ENCODE measurements around the gene CAMTA1.

The CAMTA1 gene

GRCh38 chr1:7269525-7269924 is 484.3 kb downstream of the CAMTA1 start:
- DNase-seq (ENCODE audit: low read depth in 1 of 2, low spot score in 1 of 2), result no peak

- DNase-seq (ENCODE audit: low read depth in 1 of 2, low spot score in 1 of 2), result no peak
Measured at GRCh38 chr1:7274256-7274655, 489.0 kb downstream of the CAMTA1 start.

GRCh38 chr1:7278045-7278444 is 492.8 kb downstream of the CAMTA1 start:
- no peak for DNase-seq (ENCODE audit: low read depth in 1 of 2, low spot score in 1 of 2)

GRCh38 chr1:7278827-7279765 is 493.8 kb downstream of the CAMTA1 start:
- no peak for DNase-seq (ENCODE audit: low read depth in 1 of 2, low spot score in 1 of 2)

GRCh38 chr1:7279769-7280168 is 494.5 kb downstream of the CAMTA1 start:
- no peak for DNase-seq (ENCODE audit: low read depth in 1 of 2, low spot score in 1 of 2)

GRCh38 chr1:7280347-7280960 is 495.2 kb downstream of the CAMTA1 start:
- DNase-seq (ENCODE audit: low read depth in 1 of 2, low spot score in 1 of 2), result no peak

GRCh38 chr1:7281821-7282220 is 496.6 kb downstream of the CAMTA1 start:
- DNase-seq (ENCODE audit: low read depth in 1 of 2, low spot score in 1 of 2), result no peak

- DNase-seq (ENCODE audit: low read depth in 1 of 2, low spot score in 1 of 2), result no peak
Measured at GRCh38 chr1:7284839-7285435, 499.7 kb downstream of the CAMTA1 start.

GRCh38 chr1:7285856-7286454 is 500.7 kb downstream of the CAMTA1 start:
- DNase-seq (ENCODE audit: low read depth in 1 of 2, low spot score in 1 of 2), result no peak

- DNase-seq (ENCODE audit: low read depth in 1 of 2, low spot score in 1 of 2), result no peak
Measured at GRCh38 chr1:7287013-7287412, 501.8 kb downstream of the CAMTA1 start.

GRCh38 chr1:7288992-7289391 is 503.7 kb downstream of the CAMTA1 start:
- DNase-seq (ENCODE audit: low read depth in 1 of 2, low spot score in 1 of 2), result no peak

- no peak for DNase-seq (ENCODE audit: low read depth in 1 of 2, low spot score in 1 of 2)
Measured at GRCh38 chr1:7289694-7290093, 504.4 kb downstream of the CAMTA1 start.

GRCh38 chr1:7290971-7291970 is 506.0 kb downstream of the CAMTA1 start:
- DNase-seq (ENCODE audit: low read depth in 1 of 2, low spot score in 1 of 2), result no peak

- DNase-seq (ENCODE audit: low read depth in 1 of 2, low spot score in 1 of 2), result no peak
Measured at GRCh38 chr1:7292036-7292681, 506.9 kb downstream of the CAMTA1 start.

- DNase-seq (ENCODE audit: low read depth in 1 of 2, low spot score in 1 of 2), result no peak
Measured at GRCh38 chr1:7292714-7293419, 507.6 kb downstream of the CAMTA1 start.

- DNase-seq (ENCODE audit: low read depth in 1 of 2, low spot score in 1 of 2), result no peak
Measured at GRCh38 chr1:7293702-7294629, 508.7 kb downstream of the CAMTA1 start.

- no peak for DNase-seq (ENCODE audit: low read depth in 1 of 2, low spot score in 1 of 2)
Measured at GRCh38 chr1:7294636-7295035, 509.4 kb downstream of the CAMTA1 start.

GRCh38 chr1:7295946-7296345 is 510.7 kb downstream of the CAMTA1 start:
- DNase-seq (ENCODE audit: low read depth in 1 of 2, low spot score in 1 of 2), result no peak

Measured in activated CD4-positive, alpha-beta T cell treated with anti-CD3 and anti-CD28 coated beads, Interleukin-2, amount 50 U/mL, for 24 hours (primary cell).